ENCODE results near the gene CEP70. TPM values are rescaled to one million over a fixed set of nuclear protein-coding genes. Genes with fewer than 3 reads are reported as not detected.

Gene CEP70
- total and polyA plus RNA-seq, 2 donors (not counting 1 experiment from before 2014, with no cell fraction given), result 1.00 to 9.6 TPM

GRCh38 chr3:138471481-138471880, 122.6 kb downstream of the CEP70 start:
- Histone ChIP-seq H3K9me3 (ENCODE audit: control extremely low read depth in 1 of 3, control insufficient read depth in 2 of 3, insufficient read depth in 1 of 3, low read length in 2 of 3) (peaks cover 0 to 3% (median 0%) of the 10 kb centered on the region in 3 donors), H3K27me3 (replicated peaks in 1 of 4; ENCODE audit: control extremely low read depth in 1 of 4, control insufficient read depth in 3 of 4, insufficient read depth in 4 of 4, low read length in 3 of 4) (no peaks in the 10 kb centered on the region), H3K36me3 (replicated peaks in 1 of 2; ENCODE audit: control extremely low read depth in 1 of 2, control insufficient read depth in 1 of 2, extremely low read depth in 1 of 2, insufficient read depth in 2 of 2, low read length in 1 of 2) (no peaks in the 10 kb centered on the region), H3K27ac (ENCODE audit: low read length in 2 of 2) (no peak overlapping the region), H2AFZ (ENCODE audit: insufficient read depth, low read depth, low read length, poor library complexity, severe bottlenecking) (no peak overlapping the region), H4K20me1 (ENCODE audit: control insufficient read depth, insufficient read depth, low read length, poor library complexity, severe bottlenecking) (no peaks in the 10 kb centered on the region), H3K4me1 (ENCODE audit: control insufficient read depth in 2 of 2, insufficient read depth in 2 of 2, low read length in 2 of 2) (no peaks in the 10 kb centered on the region), H3K79me2 (ENCODE audit: control insufficient read depth, insufficient read depth, low read length) (no peaks in the 10 kb centered on the region), H3K4me3 (ENCODE audit: control extremely low read depth in 1 of 5, extremely low read depth in 1 of 5, insufficient read depth in 1 of 5, low read depth in 2 of 5, low read length in 4 of 5) (no peak overlapping the region), H3K4me2 (replicated peaks; ENCODE audit: low read depth, low read length, poor library complexity, severe bottlenecking) (no peak overlapping the region), H3K9ac (ENCODE audit: low read length) (no peak overlapping the region)
- no peaks in the 10 kb centered on the region for H3K4me1 Mint-ChIP-seq
- peaks cover 18% of the 10 kb centered on the region for H3K27me3 Mint-ChIP-seq
- ATAC-seq (ENCODE audit: low read depth) (no peak), DNase-seq (no peak)
- H3K27ac Mint-ChIP-seq, result no peak overlapping the region
- intact Hi-C loops (cut with micrococcal nuclease), result no loop called here
- ChIA-PET CTCF (interaction anchor here (1.6 kb wide), 1 partner anchor 452 kb away, joined by 3 read pairs; no protein-coding TSS in a partner anchor), POLR2A (no interaction called here)
- no peaks in the 10 kb centered on the region for H3K9me3 Mint-ChIP-seq (ENCODE audit: insufficient read depth)
- WGBS (ENCODE audit: insufficient coverage), result no CpG with 5 or more reads among the region's 1 CpG
- no peak overlapping the region for H3K4me3 Mint-ChIP-seq
- no peak for TF ChIP-seq EZH2 (IDR thresholded peaks at IDR 0.05; ENCODE audit: borderline replicate concordance, insufficient read depth, low read depth, low read length, poor library complexity, severe bottlenecking)
- TF ChIP-seq, protein P1, sequence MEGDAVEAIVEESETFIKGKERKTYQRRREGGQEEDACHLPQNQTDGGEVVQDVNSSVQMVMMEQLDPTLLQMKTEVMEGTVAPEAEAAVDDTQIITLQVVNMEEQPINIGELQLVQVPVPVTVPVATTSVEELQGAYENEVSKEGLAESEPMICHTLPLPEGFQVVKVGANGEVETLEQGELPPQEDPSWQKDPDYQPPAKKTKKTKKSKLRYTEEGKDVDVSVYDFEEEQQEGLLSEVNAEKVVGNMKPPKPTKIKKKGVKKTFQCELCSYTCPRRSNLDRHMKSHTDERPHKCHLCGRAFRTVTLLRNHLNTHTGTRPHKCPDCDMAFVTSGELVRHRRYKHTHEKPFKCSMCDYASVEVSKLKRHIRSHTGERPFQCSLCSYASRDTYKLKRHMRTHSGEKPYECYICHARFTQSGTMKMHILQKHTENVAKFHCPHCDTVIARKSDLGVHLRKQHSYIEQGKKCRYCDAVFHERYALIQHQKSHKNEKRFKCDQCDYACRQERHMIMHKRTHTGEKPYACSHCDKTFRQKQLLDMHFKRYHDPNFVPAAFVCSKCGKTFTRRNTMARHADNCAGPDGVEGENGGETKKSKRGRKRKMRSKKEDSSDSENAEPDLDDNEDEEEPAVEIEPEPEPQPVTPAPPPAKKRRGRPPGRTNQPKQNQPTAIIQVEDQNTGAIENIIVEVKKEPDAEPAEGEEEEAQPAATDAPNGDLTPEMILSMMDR (IDR thresholded peaks at IDR 0.05), result no peak

DNA sequence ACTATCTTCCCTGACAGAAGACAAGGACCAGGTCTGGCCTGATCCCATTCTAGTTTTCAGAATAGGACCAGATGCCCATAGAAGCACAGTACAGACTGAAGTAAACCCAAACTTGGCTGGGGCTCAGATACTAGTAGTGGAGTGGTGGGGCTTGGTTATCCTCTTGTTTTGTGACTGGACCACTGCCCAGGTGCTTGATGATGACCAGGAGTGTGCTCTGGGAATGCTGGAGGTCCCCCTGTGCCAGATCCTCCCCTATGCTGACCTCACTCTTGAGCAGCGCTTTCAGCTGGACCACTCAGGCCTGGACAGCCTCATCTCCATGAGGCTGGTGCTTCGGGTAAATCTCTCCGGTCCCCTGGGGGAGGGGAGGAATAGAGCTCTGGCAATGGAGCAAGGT, 123.4 kb downstream of the CEP70 start:
- H2AFZ ChIP-seq (ENCODE audit: insufficient read depth, low read depth, low read length, poor library complexity, severe bottlenecking), result no peak overlapping the region
- peaks cover 18% of the 10 kb centered on the region for H3K27me3 Mint-ChIP-seq
- no peaks in the 10 kb centered on the region for H4K20me1 ChIP-seq (ENCODE audit: control insufficient read depth, insufficient read depth, low read length, poor library complexity, severe bottlenecking)
- H3K4me1 ChIP-seq (ENCODE audit: control insufficient read depth in 2 of 2, insufficient read depth in 2 of 2, low read length in 2 of 2), result no peaks in the 10 kb centered on the region
- no peaks in the 10 kb centered on the region for H3K27me3 ChIP-seq (replicated peaks in 1 of 4; ENCODE audit: control extremely low read depth in 1 of 4, control insufficient read depth in 3 of 4, insufficient read depth in 4 of 4, low read length in 3 of 4)
- H3K79me2 ChIP-seq (ENCODE audit: control insufficient read depth, insufficient read depth, low read length), result no peaks in the 10 kb centered on the region
- ATAC-seq (ENCODE audit: low read depth) (no peak), DNase-seq (no peak)
- H3K4me2 ChIP-seq (replicated peaks; ENCODE audit: low read depth, low read length, poor library complexity, severe bottlenecking), result no peak overlapping the region
- no peaks in the 10 kb centered on the region for H3K4me1 Mint-ChIP-seq
- no peak overlapping the region for H3K27ac ChIP-seq (ENCODE audit: low read length in 2 of 2)
- peaks cover 0 to 3% (median 0%) of the 10 kb centered on the region in 3 donors for H3K9me3 ChIP-seq (ENCODE audit: control extremely low read depth in 1 of 3, control insufficient read depth in 2 of 3, insufficient read depth in 1 of 3, low read length in 2 of 3)
- POLR2A ChIA-PET, result no interaction called here
- H3K4me3 ChIP-seq (ENCODE audit: control extremely low read depth in 1 of 5, extremely low read depth in 1 of 5, insufficient read depth in 1 of 5, low read depth in 2 of 5, low read length in 4 of 5), result no peak overlapping the region
- no peak overlapping the region for H3K27ac Mint-ChIP-seq
- H3K9ac ChIP-seq (ENCODE audit: low read length), result no peak overlapping the region
- 92% methylated on average over 3 of the region's 3 CpGs for WGBS (ENCODE audit: insufficient coverage)
- TF ChIP-seq, protein P1 (IDR thresholded peaks at IDR 0.05), result no peak
- TF ChIP-seq EZH2 (IDR thresholded peaks at IDR 0.05; ENCODE audit: borderline replicate concordance, insufficient read depth, low read depth, low read length, poor library complexity, severe bottlenecking), result no peak
- H3K9me3 Mint-ChIP-seq (ENCODE audit: insufficient read depth), result no peaks in the 10 kb centered on the region
- intact Hi-C loops (cut with micrococcal nuclease), result no loop called here
- H3K36me3 ChIP-seq (replicated peaks in 1 of 2; ENCODE audit: control extremely low read depth in 1 of 2, control insufficient read depth in 1 of 2, extremely low read depth in 1 of 2, insufficient read depth in 2 of 2, low read length in 1 of 2), result no peaks in the 10 kb centered on the region
- no peak overlapping the region for H3K4me3 Mint-ChIP-seq
- CTCF ChIA-PET, result no interaction called here

Measured in B cell (primary cell).